ENCODE data around the gene NLGN1.

DNA sequence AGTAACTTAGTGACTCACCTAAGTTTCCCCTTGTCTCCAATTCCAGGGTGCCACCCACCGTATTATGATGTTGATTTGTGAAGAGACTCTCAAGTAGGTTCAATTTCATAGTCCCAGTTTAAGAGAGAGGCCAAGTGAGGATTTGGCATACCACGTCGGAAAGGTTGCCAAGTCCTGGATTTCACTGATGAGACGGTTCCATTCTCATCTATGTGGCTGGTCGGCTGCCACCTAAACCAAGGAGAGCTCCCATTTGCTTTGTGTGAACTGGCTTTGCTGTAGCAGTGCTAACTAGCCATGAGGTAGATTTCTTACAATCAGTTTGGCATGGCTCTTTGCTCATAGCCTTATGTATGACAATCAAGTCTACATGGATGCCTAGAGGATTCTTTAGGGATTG, 653.6 kb downstream of the NLGN1 start:
- TF ChIP-seq, protein P1, sequence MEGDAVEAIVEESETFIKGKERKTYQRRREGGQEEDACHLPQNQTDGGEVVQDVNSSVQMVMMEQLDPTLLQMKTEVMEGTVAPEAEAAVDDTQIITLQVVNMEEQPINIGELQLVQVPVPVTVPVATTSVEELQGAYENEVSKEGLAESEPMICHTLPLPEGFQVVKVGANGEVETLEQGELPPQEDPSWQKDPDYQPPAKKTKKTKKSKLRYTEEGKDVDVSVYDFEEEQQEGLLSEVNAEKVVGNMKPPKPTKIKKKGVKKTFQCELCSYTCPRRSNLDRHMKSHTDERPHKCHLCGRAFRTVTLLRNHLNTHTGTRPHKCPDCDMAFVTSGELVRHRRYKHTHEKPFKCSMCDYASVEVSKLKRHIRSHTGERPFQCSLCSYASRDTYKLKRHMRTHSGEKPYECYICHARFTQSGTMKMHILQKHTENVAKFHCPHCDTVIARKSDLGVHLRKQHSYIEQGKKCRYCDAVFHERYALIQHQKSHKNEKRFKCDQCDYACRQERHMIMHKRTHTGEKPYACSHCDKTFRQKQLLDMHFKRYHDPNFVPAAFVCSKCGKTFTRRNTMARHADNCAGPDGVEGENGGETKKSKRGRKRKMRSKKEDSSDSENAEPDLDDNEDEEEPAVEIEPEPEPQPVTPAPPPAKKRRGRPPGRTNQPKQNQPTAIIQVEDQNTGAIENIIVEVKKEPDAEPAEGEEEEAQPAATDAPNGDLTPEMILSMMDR (IDR thresholded peaks at IDR 0.05), result no peak
- TF ChIP-seq POLR2AphosphoS5 (IDR thresholded peaks at IDR 0.05) (no peak), POLR2A (IDR thresholded peaks at IDR 0.05) (no peak)
